GM21423 (cell line): Measurements from ENCODE around the gene SMG5.
"Not testable (repeated sequence)": the region's sequence is repeated elsewhere in the genome, so short reads cannot be mapped to it uniquely, and the experiment has no call there.

Experiments
- ATAC-seq: cut with Tn5 transposase; IDR thresholded peaks from one replicate; pipeline ENCODE4 v1.9.1; 2021; ENCODE audit warnings: mild to moderate bottlenecking, moderate library complexity; ENCODE audit not compliant: unreplicated experiment

Gene SMG5

DNA sequence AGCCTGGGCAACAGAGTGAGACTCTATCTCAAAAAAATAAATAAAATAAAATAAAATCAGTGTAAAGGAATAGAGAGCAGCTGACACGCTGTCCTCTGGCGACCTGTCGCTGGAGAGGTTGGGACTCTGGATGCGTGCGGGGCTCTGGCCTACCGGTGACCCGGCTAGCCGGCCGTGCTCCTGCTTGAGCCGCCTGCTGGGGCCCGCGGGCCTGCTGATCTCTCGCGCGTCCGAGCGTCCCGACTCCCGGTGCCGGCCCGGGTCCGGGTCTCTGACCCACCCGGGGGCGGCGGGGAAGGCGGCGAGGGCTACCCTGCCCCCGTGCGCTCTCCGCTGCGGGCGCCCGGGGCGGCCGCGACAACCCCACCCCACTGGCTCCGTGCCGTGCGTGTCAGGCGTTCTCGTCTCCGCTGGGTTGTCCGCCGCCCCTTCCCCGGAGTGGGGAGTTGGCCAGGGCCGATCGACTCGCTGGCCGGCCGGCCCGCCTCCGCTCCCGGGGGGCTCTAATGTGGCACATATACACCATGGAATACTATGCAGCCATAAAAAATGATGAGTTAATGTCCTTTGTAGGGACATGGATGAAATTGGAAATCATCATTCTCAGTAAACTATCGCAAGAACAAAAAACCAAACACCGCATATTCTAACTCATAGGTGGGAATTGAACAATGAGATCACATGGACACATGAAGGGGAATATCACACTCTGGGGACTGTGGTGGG is 66.1 kb downstream of the SMG5 start:
- not testable (repeated sequence) for ATAC-seq

DNA sequence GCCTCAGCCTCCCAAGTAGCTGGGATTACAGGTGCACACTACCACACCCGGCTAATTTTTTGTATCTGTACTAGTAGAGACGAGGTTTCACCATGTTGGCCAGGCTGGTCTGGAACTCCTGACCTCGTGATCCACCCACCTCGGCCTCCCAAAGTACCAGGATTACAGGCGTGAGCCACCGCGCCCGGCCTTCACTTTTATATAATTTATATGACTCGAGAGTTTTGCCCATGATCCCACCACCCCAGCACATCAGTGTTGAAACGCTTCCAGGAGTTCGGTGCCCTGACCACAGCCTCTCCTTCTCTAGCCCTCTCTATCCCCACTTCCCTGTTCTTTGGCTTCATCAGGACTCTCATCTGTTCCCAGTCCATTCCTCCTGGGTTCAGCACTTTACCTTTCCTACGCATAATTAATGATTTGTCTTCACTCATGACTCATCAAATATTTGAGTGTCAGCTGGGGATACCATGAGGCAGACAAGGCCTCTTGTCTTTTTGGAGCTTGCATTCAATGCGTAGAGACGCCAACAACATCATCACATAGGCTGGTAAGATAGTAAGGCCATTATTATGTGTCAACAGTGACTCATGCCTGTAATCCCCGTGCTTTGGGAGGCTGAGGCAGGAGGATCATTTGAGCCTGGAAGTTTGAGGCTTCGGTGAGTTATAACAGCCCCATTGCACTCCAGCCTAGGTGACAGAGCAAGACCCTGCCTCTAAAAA is 68.4 kb downstream of the SMG5 start:
- ATAC-seq, result no peak

DNA sequence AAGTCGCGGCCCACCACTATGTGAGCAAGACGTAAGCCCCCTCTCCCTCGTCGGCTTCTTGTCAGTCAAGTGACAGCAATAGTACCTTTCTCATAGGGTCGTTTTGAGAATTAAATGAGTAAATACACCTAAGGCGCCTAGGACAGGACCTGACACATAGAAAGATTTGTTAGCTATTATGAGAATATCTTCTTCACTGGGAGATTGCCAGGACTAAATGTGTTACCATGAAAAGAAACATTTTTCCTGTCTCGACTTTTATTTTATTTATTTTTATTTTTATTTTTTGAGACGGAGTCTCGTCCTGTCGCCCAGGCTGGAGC is 69.0 kb downstream of the SMG5 start:
- ATAC-seq, result no peak

DNA sequence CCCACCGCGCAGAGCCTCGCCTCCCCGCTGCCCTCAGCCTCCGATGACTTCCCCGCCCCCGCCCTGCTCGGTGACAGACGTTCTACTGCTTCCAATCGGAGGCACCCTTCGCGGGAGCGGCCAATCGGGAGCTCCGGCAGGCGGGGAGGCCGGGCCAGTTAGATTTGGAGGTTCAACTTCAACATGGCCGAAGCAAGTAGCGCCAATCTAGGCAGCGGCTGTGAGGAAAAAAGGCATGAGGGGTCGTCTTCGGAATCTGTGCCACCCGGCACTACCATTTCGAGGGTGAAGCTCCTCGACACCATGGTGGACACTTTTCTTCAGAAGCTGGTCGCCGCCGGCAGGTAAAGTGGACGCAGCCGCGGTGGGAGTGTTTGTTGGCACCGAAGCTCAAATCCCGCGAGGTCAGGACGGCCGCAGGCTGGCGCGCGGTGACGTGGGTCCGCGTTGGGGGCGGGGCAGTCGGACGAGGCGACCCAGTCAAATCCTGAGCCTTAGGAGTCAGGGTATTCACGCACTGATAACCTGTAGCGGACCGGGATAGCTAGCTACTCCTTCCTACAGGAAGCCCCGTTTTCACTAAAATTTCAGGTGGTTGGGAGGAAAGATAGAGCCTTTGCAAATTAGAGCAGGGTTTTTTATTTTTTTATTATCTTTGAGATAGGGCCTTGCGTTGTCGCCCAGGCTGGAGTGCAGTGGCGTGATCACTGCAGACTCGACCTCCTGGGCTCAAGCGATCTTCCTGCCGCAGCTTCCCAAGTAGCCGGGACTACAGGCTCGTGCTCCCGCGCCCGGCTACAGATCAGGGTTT is 69.6 kb downstream of the SMG5 start, which contains the start of gene PMF1:
Gene PMF1 (plus strand): TSS at position 175 of the 811 bp plus-strand sequence. CDS start 9 bp downstream, at position 184.
- ATAC-seq, result peak; percentile 87

GRCh38 chr1:156212130-156212529 is 70.5 kb downstream of the SMG5 start:
- no peak for ATAC-seq

DNA sequence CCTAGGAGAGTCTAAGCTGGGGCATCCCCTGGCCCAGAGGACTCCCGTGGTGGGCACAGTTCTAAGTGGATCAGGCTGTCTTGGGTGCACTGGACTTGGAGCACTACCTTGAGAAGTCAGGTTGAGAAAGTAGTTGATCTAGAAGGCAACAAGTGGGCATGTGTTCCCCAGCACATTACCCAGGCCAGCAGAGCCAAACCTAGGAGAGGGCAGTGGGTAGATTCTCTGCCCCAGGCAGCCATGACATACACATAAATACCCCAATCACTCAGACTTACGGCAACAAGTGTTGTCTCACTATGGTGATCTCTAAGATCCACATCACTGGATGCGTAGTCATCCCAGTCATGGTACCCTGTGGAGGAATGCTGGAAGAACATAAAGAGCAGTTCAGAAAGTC is 71.4 kb downstream of the SMG5 start:
- ATAC-seq, result no peak

DNA sequence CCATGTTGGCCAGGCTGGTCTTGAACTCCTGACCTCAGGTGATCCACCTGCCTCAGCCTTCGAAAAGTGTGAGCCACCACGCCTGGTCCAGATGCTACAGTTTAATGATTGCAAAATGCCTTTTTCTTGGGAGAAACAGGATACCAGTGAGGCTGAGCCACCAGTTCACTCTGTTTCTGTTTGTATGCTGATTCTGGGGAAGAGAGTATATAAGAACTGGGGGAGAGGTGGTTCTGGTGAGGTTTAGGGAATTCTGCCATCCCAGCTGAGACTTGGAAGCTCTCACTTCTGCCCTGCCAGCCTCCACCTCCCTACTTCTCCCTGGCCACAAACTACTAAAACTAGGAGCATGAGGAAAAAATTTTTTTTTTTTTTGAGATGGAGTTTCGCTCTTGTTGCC is 77.9 kb downstream of the SMG5 start:
- ATAC-seq, result no peak

DNA sequence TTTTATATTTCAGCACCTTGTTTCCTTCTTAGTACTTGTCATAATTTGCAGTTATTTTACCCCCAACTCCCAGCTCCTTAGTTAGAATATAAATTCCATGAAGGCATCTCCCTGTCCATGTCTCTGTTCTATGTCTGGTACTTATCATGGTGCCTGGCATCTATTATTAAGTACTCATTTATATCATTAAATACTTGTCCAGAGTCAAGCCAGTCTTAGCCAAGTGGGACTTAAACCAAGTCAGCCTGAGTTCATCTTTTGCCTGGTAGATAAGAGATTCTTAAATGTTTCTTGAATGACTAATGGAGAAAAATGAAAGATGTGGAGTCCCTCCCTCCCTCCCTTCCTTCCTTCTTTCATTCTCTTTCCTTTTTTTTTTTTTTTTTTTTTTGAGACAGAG is 79.3 kb downstream of the SMG5 start:
- no peak for ATAC-seq

GRCh38 chr1:156200044-156200443 is 82.6 kb downstream of the SMG5 start:
- ATAC-seq, result no peak
